AG08395 (cell line): ENCODE measurements around the gene MYO5C.

Experiments used
- DNase-seq: peaks from one replicate; pipeline ENCODE4 v3.0.0; 2012; ENCODE audit warnings: mixed read lengths, low spot score

Gene MYO5C

DNA sequence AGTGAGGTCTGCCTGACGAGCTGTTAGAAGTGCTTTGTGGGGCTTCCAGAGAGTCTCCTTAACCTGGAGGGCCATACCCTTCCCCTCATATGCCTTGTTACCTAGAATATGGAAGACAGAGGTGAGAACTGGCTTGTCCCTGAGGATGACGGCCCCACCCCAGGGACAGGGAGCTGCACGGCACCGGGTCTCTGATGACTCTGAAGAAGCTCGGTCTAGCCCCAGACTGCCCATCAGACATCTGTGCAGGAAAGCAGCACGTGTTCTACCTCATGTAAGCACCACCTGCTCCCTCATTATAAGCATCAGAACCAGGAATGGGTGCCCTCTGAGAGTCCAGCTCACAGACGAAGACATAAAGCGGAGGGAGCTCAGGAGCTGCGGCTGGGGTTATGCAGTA, 18.0 kb downstream of the MYO5C start:
- no peak for DNase-seq

GRCh38 chr15:52276256-52276770, 19.3 kb downstream of the MYO5C start:
- no peak for DNase-seq

- DNase-seq, result no peak
Measured at GRCh38 chr15:52263563-52264282, 31.9 kb downstream of the MYO5C start.

- DNase-seq, result no peak
Measured at GRCh38 chr15:52262364-52262763, 33.2 kb downstream of the MYO5C start.

DNA sequence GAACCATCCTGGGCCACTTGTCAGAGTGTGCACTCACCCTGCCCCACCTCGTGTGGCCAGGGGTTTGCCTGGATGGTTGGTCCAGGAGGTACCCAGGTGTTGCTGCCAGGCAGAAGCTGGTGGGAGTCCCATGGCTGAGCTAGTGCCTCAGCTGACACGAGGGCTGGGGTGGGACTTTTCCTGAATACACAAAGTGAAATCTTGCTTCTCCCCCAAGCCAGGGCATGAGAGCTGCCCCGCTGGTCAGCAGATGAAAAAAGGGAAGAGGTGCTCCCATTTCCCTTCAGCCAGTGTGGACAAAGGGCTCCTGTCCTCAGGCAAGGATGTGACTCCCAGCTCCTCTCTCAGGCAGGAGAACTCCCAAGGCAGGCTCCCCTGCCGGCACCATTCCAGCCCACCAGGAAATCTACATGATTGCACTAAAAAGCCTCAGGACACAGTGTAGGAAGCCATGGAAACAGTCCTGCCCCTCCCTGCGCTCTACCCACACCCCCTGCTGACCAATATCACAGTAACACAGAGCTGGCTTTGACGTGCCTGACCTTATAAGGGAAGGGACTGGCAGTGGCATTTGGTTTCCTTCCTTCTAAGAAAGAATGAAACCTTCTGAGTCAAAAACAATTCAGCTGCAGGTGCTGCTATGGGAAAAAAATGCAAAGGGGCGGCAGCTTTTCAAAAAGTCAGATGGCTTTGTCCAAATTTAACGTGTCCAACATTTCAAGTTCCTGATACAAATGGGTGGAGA, 33.9 kb downstream of the MYO5C start:
- DNase-seq, result peak; percentile 83

DNA sequence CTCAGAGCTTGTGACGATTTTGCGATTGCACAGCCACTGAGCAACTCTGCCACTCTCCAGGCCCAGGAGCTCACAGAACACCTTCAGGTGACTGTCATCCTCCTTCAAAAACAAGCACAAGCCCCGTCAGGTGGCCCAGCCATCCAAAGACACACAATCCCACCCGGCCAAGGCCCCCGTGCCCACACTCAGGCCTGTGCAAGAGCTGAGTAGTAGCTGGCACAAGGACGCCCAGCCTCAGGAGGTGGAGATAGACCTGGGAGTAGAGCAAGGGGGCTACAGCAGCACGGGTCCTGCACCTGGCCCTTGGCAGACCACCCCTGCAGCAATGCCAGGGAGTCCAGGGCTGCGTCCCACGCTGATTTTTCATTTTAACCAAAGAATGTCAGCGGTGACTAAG, 34.6 kb downstream of the MYO5C start:
- DNase-seq, result no peak

DNA sequence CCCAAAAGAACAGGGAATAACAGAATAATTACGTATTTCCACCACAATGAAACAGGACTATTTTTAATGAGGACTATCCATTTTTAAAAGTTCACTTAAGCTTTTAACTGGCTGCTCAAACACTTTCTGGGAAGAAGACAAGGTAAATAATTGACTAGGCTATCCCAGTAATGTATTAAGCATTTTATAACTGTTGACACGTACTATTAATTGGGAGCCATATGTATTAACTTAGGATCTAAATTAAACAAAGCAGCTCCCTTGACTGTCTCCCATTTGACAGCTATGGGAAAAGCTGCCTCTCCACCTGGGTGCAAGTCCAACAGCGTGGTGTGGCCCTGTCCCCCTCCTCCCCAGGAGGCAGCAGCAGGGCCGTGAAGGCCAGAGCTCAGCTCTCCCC, 36.1 kb downstream of the MYO5C start:
- DNase-seq, result no peak

GRCh38 chr15:52258461-52258860, 37.1 kb downstream of the MYO5C start:
- DNase-seq, result no peak

DNA sequence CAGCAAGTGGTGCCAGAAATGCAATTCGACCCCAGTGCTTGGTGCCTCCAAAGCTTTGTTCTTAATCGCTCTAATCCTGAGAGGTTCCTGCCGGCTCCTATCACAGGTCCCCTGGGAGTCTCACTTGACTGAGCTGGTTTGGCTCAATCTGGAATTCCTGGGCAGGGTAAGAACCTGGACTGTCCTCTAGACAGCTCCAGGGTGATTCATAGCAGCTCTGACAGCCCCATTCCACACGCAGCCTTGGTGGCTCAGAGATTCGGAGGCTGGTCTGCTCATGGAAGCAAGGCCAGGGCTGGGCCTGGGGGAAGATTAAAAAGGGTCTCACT, 37.9 kb downstream of the MYO5C start:
- DNase-seq, result peak; percentile 79

- no peak for DNase-seq
Measured at GRCh38 chr15:52256930-52257733, 38.5 kb downstream of the MYO5C start.

GRCh38 chr15:52256366-52256765, 39.2 kb downstream of the MYO5C start:
- DNase-seq, result peak; percentile 78

DNA sequence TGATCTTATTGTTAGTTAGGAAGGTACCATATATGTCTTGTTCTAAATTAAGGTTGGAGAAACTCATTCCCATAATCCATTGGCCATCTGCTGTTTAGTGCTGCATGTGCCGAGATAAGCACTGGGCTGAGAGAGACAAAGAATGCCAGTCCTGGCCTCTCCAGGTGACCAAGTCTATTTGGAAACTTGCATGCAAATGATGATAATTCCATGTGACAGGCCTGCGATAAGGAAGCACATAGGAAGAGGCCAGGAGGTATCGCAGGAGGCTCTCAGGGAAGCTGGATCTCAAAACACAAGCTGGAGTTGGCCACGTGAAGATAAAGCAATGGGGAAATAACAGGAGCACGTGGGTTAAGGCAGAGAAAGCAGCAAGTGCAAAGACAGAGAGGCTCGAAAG, 39.7 kb downstream of the MYO5C start:
- DNase-seq, result no peak

DNA sequence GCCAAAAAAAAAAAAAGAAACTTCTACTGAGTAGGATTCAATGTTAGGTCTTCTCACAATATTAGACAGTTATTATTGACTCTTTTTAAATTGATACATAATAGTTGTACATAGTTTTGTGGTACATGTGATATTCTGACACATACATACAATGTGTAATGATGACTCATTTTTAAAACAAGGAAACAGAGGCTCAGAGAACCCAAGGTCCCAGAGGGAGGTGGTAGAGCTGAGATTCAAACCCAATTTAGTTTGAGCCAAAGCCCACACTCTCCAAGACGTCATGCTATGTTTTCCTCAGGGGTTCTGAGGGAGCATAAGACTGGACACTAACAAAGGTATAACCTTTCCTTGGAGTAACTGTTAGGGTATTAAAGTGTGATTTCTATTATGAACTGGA, 40.6 kb downstream of the MYO5C start:
- no peak for DNase-seq

DNA sequence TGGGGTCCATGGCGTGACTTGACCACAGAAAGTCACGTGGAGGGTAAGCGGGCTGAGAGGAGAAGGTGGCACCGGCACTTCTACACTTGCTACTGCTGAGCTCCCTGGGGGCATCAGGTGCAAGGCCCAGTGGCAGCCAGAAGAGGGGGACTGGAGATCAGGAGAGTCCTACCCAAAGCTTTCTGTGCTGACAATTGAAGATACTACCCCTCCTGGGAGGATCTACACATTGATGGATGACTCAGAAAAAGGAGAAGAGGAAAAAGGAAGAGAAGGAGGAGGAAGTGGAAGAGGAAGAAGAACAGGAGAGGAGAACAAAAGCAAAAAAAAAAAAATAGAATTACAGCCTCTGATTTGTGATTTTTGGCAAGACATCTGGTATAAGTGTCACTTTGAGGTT, 41.2 kb downstream of the MYO5C start:
- DNase-seq, result no peak

DNA sequence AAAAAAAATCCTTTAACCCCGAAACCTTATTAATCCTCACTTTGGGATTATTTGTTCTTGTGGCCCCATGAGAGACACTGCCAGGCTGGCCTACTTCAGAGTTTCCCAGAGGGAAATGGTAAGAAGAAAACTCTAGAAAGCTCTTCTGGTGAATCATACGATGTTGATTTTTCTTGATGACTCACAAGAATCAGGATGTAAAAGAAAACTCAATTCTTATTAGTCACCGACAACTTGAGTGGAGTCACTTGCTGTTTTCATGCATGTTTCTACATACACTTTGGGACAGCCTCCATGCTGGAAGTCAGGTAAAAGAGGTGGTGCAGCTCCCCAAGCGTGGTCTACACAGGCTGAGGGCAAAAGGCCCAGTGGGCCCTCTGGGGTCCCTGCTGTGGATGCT, 42.8 kb downstream of the MYO5C start:
- DNase-seq, result peak; percentile 92

GRCh38 chr15:52251144-52251860, 44.3 kb downstream of the MYO5C start:
- DNase-seq, result no peak

GRCh38 chr15:52247461-52247860, 48.1 kb downstream of the MYO5C start:
- DNase-seq, result no peak

DNA sequence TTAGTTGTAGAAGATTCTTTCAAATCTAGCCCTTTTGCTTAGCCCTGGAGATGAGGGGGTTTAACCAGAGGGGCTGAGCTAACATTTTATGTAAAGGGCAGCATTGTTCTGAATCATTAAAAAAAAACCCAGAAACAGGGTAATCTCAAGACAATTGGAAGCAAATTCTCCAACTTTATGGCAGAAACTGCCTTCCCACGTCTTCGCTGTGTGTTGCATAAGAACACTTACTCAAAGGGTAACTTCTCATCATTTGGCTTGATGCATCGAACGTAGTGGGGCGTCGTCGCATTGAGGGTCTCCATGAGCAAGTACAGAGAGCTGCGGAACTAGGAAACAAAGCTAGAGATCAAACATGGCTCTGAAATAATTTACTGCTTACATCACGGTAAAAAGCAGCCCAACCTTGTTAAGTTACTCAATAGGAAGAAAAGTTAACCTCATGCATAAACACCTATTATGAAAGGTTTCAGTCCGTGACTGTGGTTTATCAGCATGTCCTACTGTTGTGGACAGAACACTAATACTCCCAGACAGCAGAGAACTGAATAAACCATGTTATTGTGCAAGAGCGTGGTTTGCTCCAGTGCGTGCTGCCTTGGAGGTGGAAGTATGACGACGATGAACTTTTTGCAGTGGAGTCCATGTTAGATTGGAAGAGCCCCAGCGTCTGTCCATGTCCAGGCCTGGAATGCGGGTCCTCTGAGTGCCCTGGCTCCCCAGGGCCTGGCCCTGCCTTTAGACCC, 48.7 kb downstream of the MYO5C start:
- DNase-seq, result no peak

GRCh38 chr15:52243697-52244555, 51.7 kb downstream of the MYO5C start:
- DNase-seq, result no peak

GRCh38 chr15:52243286-52243685, 52.3 kb downstream of the MYO5C start:
- DNase-seq, result no peak
